CD4-positive, alpha-beta T cell (primary cell): ENCODE measurements around the gene TLR9. TPM values are rescaled to one million over a fixed set of nuclear protein-coding genes. Genes with fewer than 3 reads are reported as not detected.
A peak's percentile ranks its signal among the peaks of the same experiment; 100 is the strongest.

ENCODE experiments used
- ATAC-seq: fragments of 200-7000 bp; cut with Tn5 transposase; one replicate; pipeline ENCODE4 v1.10.0; 2022; ENCODE audit warnings: mild to moderate bottlenecking; ENCODE audit not compliant: poor library complexity
- CTCF ChIA-PET: fragments of 350-600 bp; sonication (Branson Sonifier 250); formaldehyde crosslinking; loops from one replicate; lab custom pipeline; 2021; ENCODE audit warnings: antibody characterized with exemption, inconsistent platforms; lab: Charles Lee
- POLR2A ChIA-PET: fragments of 350-600 bp; sonication (Branson Sonifier 250); formaldehyde crosslinking; loops from one replicate; lab custom pipeline; 2021; ENCODE audit warnings: antibody characterized with exemption, inconsistent platforms; lab: Charles Lee
- DNase-seq, 14 experiments: peaks; one replicate each; pipeline ENCODE4 v3.0.0-alpha.2; 2013 to 2020; ENCODE audit warnings: mixed read lengths in 2 of 14
- H3K27ac ChIP-seq, 2 donors: one replicate each; pipeline versions ENCODE4 v1.5.1 to v1.7.0; 2013; ENCODE audit warnings: low read length in 2 of 2, low read depth in 1 of 2, mild to moderate bottlenecking in 1 of 2
- H3K27me3 ChIP-seq, 2 experiments: 1 replicate in 1 of 2; 2 replicates in 1 of 2; pipeline versions ENCODE4 v1.6.1 to v1.7.0; 2013; ENCODE audit warnings: low read length in 2 of 2, control low read depth in 1 of 2, mild to moderate bottlenecking in 1 of 2, moderate library complexity in 1 of 2; ENCODE audit not compliant: insufficient read depth in 2 of 2, control insufficient read depth in 1 of 2
- H3K36me3 ChIP-seq: one replicate; pipeline ENCODE4 v1.6.1; 2013; ENCODE audit warnings: low read length, control low read depth; ENCODE audit not compliant: insufficient read depth
- H3K4me1 ChIP-seq: one replicate; pipeline ENCODE4 v1.6.1; 2013; ENCODE audit warnings: low read length, control low read depth; ENCODE audit not compliant: insufficient read depth
- H3K4me3 ChIP-seq: one replicate; pipeline ENCODE4 v1.5.1; 2013; ENCODE audit warnings: mild to moderate bottlenecking, low read length, moderate library complexity
- H3K9me3 ChIP-seq, 2 experiments: 1 replicate in 1 of 2; 2 replicates in 1 of 2; pipeline versions ENCODE4 v1.6.1 to v1.7.0; 2013; ENCODE audit warnings: low read length in 2 of 2, mild to moderate bottlenecking in 2 of 2, control low read depth in 1 of 2, moderate library complexity in 1 of 2; ENCODE audit not compliant: control insufficient read depth in 1 of 2, insufficient read depth in 1 of 2
- H3K27ac Mint-ChIP-seq: one replicate; pipeline ENCODE4 v1.8.0; 2020; ENCODE audit warnings: mixed read lengths
- H3K27me3 Mint-ChIP-seq: one replicate; pipeline ENCODE4 v1.8.0; 2021; ENCODE audit warnings: mixed read lengths
- H3K36me3 Mint-ChIP-seq: one replicate; pipeline ENCODE4 v1.8.0; 2021; ENCODE audit warnings: low read depth, mixed read lengths
- H3K4me1 Mint-ChIP-seq: one replicate; pipeline ENCODE4 v1.8.0; 2021; ENCODE audit warnings: low read depth, mixed read lengths
- H3K4me3 Mint-ChIP-seq: one replicate; pipeline ENCODE4 v1.8.0; 2020; ENCODE audit warnings: mild to moderate bottlenecking, mixed read lengths
- H3K9me3 Mint-ChIP-seq: one replicate; pipeline ENCODE4 v1.8.0; 2020; ENCODE audit warnings: mixed read lengths
- intact Hi-C, 2 experiments: fragments of 100-400 bp; cut with DNase I in 1 of 2; cut with micrococcal nuclease in 1 of 2; formaldehyde crosslinking; loops; one replicate each; pipeline versions ENCODE4 v1.15.1 to v1.9.0; 2023 to 2025; cut with DNase I, micrococcal nuclease
- total RNA-seq, 174 experiments: library from RNA in 2 of 174; stranded (reverse) in 2 of 174; gene quantifications; one replicate each; pipeline ENCODE4 v1.2.3 and lab custom pipeline; 2021 to 2026
- TF ChIP-seq, protein P1 (sequence below): fragments of 200-600 bp; IDR thresholded peaks from one replicate; pipeline ENCODE4 v1.8.0; 2022; ENCODE audit warnings: antibody characterized with exemption, mild to moderate bottlenecking

The TLR9 gene
- total RNA-seq, 2 experiments from 2014 or later, result 0.08 to 0.17 TPM

DNA sequence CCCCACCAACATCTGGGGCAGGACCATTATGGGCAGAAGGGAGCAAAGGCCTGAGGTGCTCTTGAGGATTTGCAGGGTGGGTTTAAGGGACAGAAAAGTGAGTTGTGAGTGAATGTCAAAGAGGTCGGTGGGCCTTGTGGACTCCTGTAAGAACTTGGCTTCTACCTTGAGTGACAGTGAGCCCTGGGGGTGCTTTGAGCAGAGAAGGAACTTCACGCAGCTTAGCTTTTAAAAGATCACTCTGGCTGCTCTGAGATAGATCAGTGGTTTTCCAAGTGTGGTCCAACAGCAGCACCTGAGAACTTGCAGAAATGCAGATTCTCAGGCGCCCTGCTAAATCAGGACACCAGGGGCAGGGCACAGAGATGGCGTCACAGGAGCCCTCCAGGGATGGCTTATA is 42.8 kb downstream of the TLR9 start:
- intact Hi-C loops, result no loop called here
- no peaks in the 10 kb centered on the region for H3K27me3 Mint-ChIP-seq
- Histone ChIP-seq H3K4me3 (no peak overlapping the region), H3K27me3 (no peaks in the 10 kb centered on the region), H3K27ac (no peak overlapping the region), H3K9me3 (no peaks in the 10 kb centered on the region), H3K4me1 (peaks cover 16% of the 10 kb centered on the region), H3K36me3 (no peaks in the 10 kb centered on the region)
- CTCF ChIA-PET, result no interaction called here
- H3K9me3 Mint-ChIP-seq, result no peaks in the 10 kb centered on the region
- POLR2A ChIA-PET, result no interaction called here
- ATAC-seq, result no peak
- DNase-seq, result no peak
- no peak overlapping the region for H3K4me3 Mint-ChIP-seq
- H3K4me1 Mint-ChIP-seq, result no peaks in the 10 kb centered on the region
- no peak overlapping the region for H3K27ac Mint-ChIP-seq
- TF ChIP-seq, protein P1, sequence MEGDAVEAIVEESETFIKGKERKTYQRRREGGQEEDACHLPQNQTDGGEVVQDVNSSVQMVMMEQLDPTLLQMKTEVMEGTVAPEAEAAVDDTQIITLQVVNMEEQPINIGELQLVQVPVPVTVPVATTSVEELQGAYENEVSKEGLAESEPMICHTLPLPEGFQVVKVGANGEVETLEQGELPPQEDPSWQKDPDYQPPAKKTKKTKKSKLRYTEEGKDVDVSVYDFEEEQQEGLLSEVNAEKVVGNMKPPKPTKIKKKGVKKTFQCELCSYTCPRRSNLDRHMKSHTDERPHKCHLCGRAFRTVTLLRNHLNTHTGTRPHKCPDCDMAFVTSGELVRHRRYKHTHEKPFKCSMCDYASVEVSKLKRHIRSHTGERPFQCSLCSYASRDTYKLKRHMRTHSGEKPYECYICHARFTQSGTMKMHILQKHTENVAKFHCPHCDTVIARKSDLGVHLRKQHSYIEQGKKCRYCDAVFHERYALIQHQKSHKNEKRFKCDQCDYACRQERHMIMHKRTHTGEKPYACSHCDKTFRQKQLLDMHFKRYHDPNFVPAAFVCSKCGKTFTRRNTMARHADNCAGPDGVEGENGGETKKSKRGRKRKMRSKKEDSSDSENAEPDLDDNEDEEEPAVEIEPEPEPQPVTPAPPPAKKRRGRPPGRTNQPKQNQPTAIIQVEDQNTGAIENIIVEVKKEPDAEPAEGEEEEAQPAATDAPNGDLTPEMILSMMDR, result no peak
- no peaks in the 10 kb centered on the region for H3K36me3 Mint-ChIP-seq

GRCh38 chr3:52182196-52182595 is 43.2 kb downstream of the TLR9 start:
- Mint-ChIP-seq H3K27me3 (no peaks in the 10 kb centered on the region), H3K36me3 (no peaks in the 10 kb centered on the region), H3K4me1 (no peaks in the 10 kb centered on the region), H3K4me3 (no peak overlapping the region), H3K27ac (no peak overlapping the region), H3K9me3 (no peaks in the 10 kb centered on the region)
- H3K9me3 ChIP-seq, result no peaks in the 10 kb centered on the region
- peak in 1 of 14 experiments; percentile 42 for DNase-seq
- TF ChIP-seq, protein P1, result no peak
- ChIA-PET CTCF (no interaction called here), POLR2A (no interaction called here)
- H3K4me3 ChIP-seq, result no peak overlapping the region
- no peak for ATAC-seq
- peaks cover 16% of the 10 kb centered on the region for H3K4me1 ChIP-seq
- no peaks in the 10 kb centered on the region for H3K27me3 ChIP-seq
- intact Hi-C loops, result no loop called here
- H3K27ac ChIP-seq, result no peak overlapping the region
- no peaks in the 10 kb centered on the region for H3K36me3 ChIP-seq

DNA sequence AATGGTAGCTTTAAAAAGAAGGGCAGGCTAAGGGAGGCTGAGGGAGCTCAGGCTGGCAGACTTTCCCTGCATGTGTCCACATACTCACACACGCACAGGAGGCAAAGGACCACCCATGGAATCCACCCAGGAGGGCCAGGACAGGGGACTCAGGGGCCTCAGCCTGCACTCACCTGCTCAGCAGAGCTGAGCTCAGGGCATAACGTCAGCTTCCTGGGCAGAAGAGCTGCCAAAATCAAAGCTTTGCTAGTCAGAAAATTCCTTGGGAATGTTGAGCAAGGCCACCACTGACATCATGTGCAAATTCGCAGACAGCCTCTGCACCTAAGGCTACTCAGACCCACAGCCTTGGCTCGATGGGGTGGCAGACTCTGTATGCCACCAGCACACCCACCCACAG is 43.9 kb downstream of the TLR9 start:
- DNase-seq (no peak), ATAC-seq (no peak)
- H3K27ac ChIP-seq, result no peak overlapping the region
- no peak overlapping the region for H3K4me3 ChIP-seq
- H3K9me3 Mint-ChIP-seq, result no peaks in the 10 kb centered on the region
- peaks cover 16% of the 10 kb centered on the region for H3K4me1 ChIP-seq
- H3K9me3 ChIP-seq, result no peaks in the 10 kb centered on the region
- H3K4me3 Mint-ChIP-seq, result no peak overlapping the region
- no peaks in the 10 kb centered on the region for H3K36me3 ChIP-seq
- intact Hi-C loops, result no loop called here
- no peaks in the 10 kb centered on the region for H3K27me3 Mint-ChIP-seq
- TF ChIP-seq, protein P1, result no peak
- ChIA-PET POLR2A (no interaction called here), CTCF (interaction anchor here (0.5 to 1.3 kb wide), 2 partner anchors 23 to 38 kb away, joined by 3 read pairs; no protein-coding TSS in a partner anchor)
- no peaks in the 10 kb centered on the region for H3K4me1 Mint-ChIP-seq
- H3K36me3 Mint-ChIP-seq, result no peaks in the 10 kb centered on the region
- no peak overlapping the region for H3K27ac Mint-ChIP-seq
- no peaks in the 10 kb centered on the region for H3K27me3 ChIP-seq
